Measurements from ENCODE around the gene STPG3. TPM values are rescaled to one million over a fixed set of nuclear protein-coding genes. Genes with fewer than 3 reads are reported as not detected.

Gene STPG3
- total and polyA plus RNA-seq, 2 of the 8 experiments (the other 6 are each of a cell fraction or from before 2014, with no cell fraction given): not detected

DNA sequence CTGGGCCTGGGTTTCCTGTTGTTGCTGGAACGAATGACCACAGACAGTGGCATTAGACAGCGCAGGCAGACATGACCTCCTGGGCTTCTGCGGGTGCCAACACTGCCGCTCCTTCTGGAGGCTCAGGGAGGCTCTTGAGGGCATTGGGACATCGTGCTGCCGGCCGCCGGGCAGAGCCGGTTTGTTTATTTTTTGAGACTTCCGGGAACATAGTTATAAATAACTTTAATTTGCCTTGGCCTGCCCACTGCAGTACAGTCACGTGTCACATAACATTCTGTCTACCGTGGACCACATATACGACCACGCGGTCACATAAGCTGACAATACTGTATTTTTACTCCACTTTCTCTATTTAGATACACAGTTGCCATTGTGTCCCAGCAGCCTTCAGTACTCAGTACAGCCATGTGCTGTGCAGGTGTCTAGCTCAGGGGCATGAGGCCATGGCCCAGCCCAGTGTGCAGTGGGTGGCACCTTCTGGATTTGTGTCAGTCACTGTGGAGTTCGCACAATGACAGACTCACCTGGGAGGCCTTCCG lies 18.2 kb downstream of the STPG3 start (continued):
- TF ChIP-seq, protein P1, sequence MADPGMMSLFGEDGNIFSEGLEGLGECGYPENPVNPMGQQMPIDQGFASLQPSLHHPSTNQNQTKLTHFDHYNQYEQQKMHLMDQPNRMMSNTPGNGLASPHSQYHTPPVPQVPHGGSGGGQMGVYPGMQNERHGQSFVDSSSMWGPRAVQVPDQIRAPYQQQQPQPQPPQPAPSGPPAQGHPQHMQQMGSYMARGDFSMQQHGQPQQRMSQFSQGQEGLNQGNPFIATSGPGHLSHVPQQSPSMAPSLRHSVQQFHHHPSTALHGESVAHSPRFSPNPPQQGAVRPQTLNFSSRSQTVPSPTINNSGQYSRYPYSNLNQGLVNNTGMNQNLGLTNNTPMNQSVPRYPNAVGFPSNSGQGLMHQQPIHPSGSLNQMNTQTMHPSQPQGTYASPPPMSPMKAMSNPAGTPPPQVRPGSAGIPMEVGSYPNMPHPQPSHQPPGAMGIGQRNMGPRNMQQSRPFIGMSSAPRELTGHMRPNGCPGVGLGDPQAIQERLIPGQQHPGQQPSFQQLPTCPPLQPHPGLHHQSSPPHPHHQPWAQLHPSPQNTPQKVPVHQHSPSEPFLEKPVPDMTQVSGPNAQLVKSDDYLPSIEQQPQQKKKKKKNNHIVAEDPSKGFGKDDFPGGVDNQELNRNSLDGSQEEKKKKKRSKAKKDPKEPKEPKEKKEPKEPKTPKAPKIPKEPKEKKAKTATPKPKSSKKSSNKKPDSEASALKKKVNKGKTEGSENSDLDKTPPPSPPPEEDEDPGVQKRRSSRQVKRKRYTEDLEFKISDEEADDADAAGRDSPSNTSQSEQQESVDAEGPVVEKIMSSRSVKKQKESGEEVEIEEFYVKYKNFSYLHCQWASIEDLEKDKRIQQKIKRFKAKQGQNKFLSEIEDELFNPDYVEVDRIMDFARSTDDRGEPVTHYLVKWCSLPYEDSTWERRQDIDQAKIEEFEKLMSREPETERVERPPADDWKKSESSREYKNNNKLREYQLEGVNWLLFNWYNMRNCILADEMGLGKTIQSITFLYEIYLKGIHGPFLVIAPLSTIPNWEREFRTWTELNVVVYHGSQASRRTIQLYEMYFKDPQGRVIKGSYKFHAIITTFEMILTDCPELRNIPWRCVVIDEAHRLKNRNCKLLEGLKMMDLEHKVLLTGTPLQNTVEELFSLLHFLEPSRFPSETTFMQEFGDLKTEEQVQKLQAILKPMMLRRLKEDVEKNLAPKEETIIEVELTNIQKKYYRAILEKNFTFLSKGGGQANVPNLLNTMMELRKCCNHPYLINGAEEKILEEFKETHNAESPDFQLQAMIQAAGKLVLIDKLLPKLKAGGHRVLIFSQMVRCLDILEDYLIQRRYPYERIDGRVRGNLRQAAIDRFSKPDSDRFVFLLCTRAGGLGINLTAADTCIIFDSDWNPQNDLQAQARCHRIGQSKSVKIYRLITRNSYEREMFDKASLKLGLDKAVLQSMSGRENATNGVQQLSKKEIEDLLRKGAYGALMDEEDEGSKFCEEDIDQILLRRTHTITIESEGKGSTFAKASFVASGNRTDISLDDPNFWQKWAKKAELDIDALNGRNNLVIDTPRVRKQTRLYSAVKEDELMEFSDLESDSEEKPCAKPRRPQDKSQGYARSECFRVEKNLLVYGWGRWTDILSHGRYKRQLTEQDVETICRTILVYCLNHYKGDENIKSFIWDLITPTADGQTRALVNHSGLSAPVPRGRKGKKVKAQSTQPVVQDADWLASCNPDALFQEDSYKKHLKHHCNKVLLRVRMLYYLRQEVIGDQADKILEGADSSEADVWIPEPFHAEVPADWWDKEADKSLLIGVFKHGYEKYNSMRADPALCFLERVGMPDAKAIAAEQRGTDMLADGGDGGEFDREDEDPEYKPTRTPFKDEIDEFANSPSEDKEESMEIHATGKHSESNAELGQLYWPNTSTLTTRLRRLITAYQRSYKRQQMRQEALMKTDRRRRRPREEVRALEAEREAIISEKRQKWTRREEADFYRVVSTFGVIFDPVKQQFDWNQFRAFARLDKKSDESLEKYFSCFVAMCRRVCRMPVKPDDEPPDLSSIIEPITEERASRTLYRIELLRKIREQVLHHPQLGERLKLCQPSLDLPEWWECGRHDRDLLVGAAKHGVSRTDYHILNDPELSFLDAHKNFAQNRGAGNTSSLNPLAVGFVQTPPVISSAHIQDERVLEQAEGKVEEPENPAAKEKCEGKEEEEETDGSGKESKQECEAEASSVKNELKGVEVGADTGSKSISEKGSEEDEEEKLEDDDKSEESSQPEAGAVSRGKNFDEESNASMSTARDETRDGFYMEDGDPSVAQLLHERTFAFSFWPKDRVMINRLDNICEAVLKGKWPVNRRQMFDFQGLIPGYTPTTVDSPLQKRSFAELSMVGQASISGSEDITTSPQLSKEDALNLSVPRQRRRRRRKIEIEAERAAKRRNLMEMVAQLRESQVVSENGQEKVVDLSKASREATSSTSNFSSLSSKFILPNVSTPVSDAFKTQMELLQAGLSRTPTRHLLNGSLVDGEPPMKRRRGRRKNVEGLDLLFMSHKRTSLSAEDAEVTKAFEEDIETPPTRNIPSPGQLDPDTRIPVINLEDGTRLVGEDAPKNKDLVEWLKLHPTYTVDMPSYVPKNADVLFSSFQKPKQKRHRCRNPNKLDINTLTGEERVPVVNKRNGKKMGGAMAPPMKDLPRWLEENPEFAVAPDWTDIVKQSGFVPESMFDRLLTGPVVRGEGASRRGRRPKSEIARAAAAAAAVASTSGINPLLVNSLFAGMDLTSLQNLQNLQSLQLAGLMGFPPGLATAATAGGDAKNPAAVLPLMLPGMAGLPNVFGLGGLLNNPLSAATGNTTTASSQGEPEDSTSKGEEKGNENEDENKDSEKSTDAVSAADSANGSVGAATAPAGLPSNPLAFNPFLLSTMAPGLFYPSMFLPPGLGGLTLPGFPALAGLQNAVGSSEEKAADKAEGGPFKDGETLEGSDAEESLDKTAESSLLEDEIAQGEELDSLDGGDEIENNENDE (IDR thresholded peaks at IDR 0.05; ENCODE audit: insufficient replicate concordance, low read length): no peak
- TF ChIP-seq ASH2L (IDR thresholded peaks at IDR 0.05; ENCODE audit: low read length): no peak
- TF ChIP-seq RBBP5 (IDR thresholded peaks at IDR 0.05; ENCODE audit: borderline replicate concordance, low read depth, low read length): no peak
- no peak for TF ChIP-seq CREB1 (IDR thresholded peaks at IDR 0.05)
- TF ChIP-seq SUZ12 (IDR thresholded peaks at IDR 0.05; ENCODE audit: low read length): no peak
- no peak for TF ChIP-seq EGR1 (IDR thresholded peaks at IDR 0.05; ENCODE audit: borderline replicate concordance, low read depth, low read length)
- no peak for TF ChIP-seq KDM1A (IDR thresholded peaks at IDR 0.05; ENCODE audit: borderline replicate concordance, low read length)
- no peak for TF ChIP-seq BCL11A (IDR thresholded peaks at IDR 0.05; ENCODE audit: low read depth in 2 of 2, low read length in 2 of 2)

All from H1 (cell line).